Measurements from ENCODE around the gene CDKAL1. TPM values are rescaled to one million over a fixed set of nuclear protein-coding genes. Genes with fewer than 3 reads are reported as not detected.
A peak's percentile ranks its signal among the peaks of the same experiment; 100 is the strongest.

The CDKAL1 gene
- total RNA-seq, 2 donors from 2014 or later, result 23.5 to 26.4 TPM

DNA sequence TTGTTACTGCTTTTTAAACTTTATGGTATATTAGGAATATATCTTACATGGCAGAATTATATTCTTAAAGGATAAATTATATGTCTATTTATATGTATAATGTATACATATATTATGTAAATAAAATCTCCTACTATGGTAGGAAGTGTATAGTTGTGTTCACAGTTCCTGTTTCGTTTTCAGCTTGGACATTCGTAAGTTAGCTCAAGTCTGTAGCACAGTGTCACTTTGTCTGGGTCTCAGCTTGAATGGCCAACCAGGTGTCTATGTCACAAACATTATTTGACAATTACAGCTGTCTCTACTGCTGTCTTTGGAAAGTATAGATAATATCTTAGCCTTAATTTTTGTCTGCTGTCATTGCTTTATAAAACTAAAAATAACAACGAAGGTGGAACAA lies 303.9 kb downstream of the CDKAL1 start:
- no peaks in the 10 kb centered on the region for H3K9me3 ChIP-seq (ENCODE audit: control insufficient read depth, low read length)

DNA sequence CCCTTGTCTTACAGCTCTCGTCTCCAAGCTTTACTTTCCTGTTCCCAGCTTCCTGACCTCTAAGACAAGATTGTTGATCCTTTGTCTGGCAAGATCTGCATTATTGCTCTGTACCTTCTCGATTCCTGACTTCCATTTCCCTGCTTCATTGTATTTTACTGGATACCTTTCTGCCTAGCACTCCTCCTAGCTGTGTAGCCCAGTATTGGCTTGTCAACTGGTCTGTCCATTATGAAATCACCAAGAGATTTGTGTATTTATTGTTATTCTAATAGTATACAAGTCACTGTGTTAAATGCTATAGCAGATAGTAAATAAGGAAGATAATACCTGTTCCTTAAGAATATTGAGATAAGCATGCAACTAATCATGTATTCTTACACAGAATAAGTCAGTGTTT lies 305.4 kb downstream of the CDKAL1 start:
- Histone ChIP-seq H3K27me3 (ENCODE audit: control insufficient read depth, insufficient read depth, low read length, poor library complexity, severe bottlenecking) (no peaks in the 10 kb centered on the region), H3K36me3 (ENCODE audit: control insufficient read depth, insufficient read depth, low read length) (no peaks in the 10 kb centered on the region), H3K27ac (ENCODE audit: low read depth, low read length) (no peak overlapping the region), H3K4me1 (ENCODE audit: control insufficient read depth, insufficient read depth, low read length) (no peaks in the 10 kb centered on the region), H3K4me3 (ENCODE audit: low read length) (no peak overlapping the region), H3K9ac (ENCODE audit: extremely low read depth, low read length, poor library complexity, severe bottlenecking) (no peak overlapping the region), H3K9me3 (ENCODE audit: control insufficient read depth, low read length) (no peaks in the 10 kb centered on the region)
- 94 to 100% methylated on average over 1 to 2 of the region's 2 CpGs for WGBS, 2 experiments (ENCODE audit: insufficient coverage in 1 of 2, insufficient read length in 1 of 2)
- no peak for DNase-seq
- Mint-ChIP-seq H3K36me3 (ENCODE audit: low read depth) (no peaks in the 10 kb centered on the region), H3K27me3 (ENCODE audit: insufficient read depth) (no peaks in the 10 kb centered on the region), H3K27ac (no peak overlapping the region), H3K4me3 (no peak overlapping the region), H3K9me3 (no peaks in the 10 kb centered on the region), H3K4me1 (peaks cover 2% of the 10 kb centered on the region)
- TF ChIP-seq, protein P1, sequence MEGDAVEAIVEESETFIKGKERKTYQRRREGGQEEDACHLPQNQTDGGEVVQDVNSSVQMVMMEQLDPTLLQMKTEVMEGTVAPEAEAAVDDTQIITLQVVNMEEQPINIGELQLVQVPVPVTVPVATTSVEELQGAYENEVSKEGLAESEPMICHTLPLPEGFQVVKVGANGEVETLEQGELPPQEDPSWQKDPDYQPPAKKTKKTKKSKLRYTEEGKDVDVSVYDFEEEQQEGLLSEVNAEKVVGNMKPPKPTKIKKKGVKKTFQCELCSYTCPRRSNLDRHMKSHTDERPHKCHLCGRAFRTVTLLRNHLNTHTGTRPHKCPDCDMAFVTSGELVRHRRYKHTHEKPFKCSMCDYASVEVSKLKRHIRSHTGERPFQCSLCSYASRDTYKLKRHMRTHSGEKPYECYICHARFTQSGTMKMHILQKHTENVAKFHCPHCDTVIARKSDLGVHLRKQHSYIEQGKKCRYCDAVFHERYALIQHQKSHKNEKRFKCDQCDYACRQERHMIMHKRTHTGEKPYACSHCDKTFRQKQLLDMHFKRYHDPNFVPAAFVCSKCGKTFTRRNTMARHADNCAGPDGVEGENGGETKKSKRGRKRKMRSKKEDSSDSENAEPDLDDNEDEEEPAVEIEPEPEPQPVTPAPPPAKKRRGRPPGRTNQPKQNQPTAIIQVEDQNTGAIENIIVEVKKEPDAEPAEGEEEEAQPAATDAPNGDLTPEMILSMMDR (conservative IDR thresholded peaks at IDR 0.05), result peak; percentile 61

More for the DNA sequence above, 303.9 kb downstream of the CDKAL1 start:
- H3K27ac ChIP-seq (ENCODE audit: low read depth, low read length), result no peak overlapping the region
- Mint-ChIP-seq H3K4me1 (peaks cover 2% of the 10 kb centered on the region), H3K36me3 (ENCODE audit: low read depth) (no peaks in the 10 kb centered on the region), H3K4me3 (no peak overlapping the region), H3K27me3 (ENCODE audit: insufficient read depth) (no peaks in the 10 kb centered on the region), H3K9me3 (no peaks in the 10 kb centered on the region), H3K27ac (no peak overlapping the region)
- no peak for DNase-seq
- 94 to 100% methylated on average over 1 to 3 of the region's 3 CpGs for WGBS, 2 experiments (ENCODE audit: insufficient coverage in 1 of 2, insufficient read length in 1 of 2)
- TF ChIP-seq, protein P1 (conservative IDR thresholded peaks at IDR 0.05), result no peak
- H3K9ac ChIP-seq (ENCODE audit: extremely low read depth, low read length, poor library complexity, severe bottlenecking), result no peak overlapping the region
- no peaks in the 10 kb centered on the region for H3K36me3 ChIP-seq (ENCODE audit: control insufficient read depth, insufficient read depth, low read length)
- no peaks in the 10 kb centered on the region for H3K27me3 ChIP-seq (ENCODE audit: control insufficient read depth, insufficient read depth, low read length, poor library complexity, severe bottlenecking)
- no peak overlapping the region for H3K4me3 ChIP-seq (ENCODE audit: low read length)
- no peaks in the 10 kb centered on the region for H3K4me1 ChIP-seq (ENCODE audit: control insufficient read depth, insufficient read depth, low read length)

DNA sequence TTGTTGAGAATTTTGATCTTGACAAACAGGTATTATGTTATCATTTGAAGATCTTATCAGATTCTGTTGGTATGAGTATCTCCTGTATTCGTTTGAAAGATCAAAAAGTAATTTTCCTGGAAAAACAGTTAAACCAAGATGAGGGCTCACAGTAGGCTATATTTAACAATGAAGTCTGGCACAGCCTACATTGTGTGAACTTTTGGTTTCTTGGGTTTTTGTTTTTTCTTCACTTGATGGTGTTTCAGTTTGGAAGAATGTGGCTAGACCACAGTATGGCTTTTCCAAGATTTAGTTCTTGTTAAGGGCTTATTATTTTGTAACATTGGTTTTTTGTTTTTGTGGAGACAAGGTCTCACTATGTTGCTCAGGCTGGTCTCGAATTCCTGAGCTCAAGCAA lies 306.4 kb downstream of the CDKAL1 start:
- Mint-ChIP-seq H3K27ac (no peak overlapping the region), H3K36me3 (ENCODE audit: low read depth) (no peaks in the 10 kb centered on the region), H3K27me3 (ENCODE audit: insufficient read depth) (no peaks in the 10 kb centered on the region), H3K9me3 (no peaks in the 10 kb centered on the region), H3K4me1 (no peaks in the 10 kb centered on the region), H3K4me3 (no peak overlapping the region)
- Histone ChIP-seq H3K27ac (ENCODE audit: low read depth, low read length) (no peak overlapping the region), H3K36me3 (ENCODE audit: control insufficient read depth, insufficient read depth, low read length) (no peaks in the 10 kb centered on the region), H3K4me1 (ENCODE audit: control insufficient read depth, insufficient read depth, low read length) (no peaks in the 10 kb centered on the region), H3K9me3 (ENCODE audit: control insufficient read depth, low read length) (no peaks in the 10 kb centered on the region), H3K9ac (ENCODE audit: extremely low read depth, low read length, poor library complexity, severe bottlenecking) (no peak overlapping the region), H3K27me3 (ENCODE audit: control insufficient read depth, insufficient read depth, low read length, poor library complexity, severe bottlenecking) (no peaks in the 10 kb centered on the region), H3K4me3 (ENCODE audit: low read length) (no peak overlapping the region)
- DNase-seq, result no peak
- 88% methylated on average over 2 of the region's 2 CpGs; no CpG with 5 or more reads in 1 of the 2 experiments for WGBS, 2 experiments (ENCODE audit: insufficient coverage in 1 of 2, insufficient read length in 1 of 2)
- TF ChIP-seq, protein P1 (conservative IDR thresholded peaks at IDR 0.05), result no peak

Data from endodermal cell (in vitro differentiated cells).